Endometrial microvascular endothelial cells (primary cell): ENCODE measurements around the gene GMDS. TPM values are rescaled to one million over a fixed set of nuclear protein-coding genes. Genes with fewer than 3 reads are reported as not detected.

ENCODE experiments used
- in situ Hi-C: cut with HindIII; loops from 2 replicates; pipeline ENCODE4 v1.10.0; 2017; ENCODE audit warnings: low sequenced_read_pairs, low pct_unique_long_range_greater_than_20kb; ENCODE audit errors: inconsistent ontology term
- total RNA-seq: library from RNA; depleted of rRNA; stranded (reverse); fragments of >200 nt; gene quantifications from one replicate; pipeline ENCODE4 v1.2.3, GENCODE V29; 2015; ENCODE audit errors: inconsistent ontology term

Gene GMDS
- total RNA-seq, 1 donor from 2014 or later = 7.4 TPM

- in situ Hi-C loops = no loop called here
These were observed 923 bp downstream of the GMDS start for GRCh38 chr6:2244261-2245102.

- in situ Hi-C loops = no loop called here
These were observed 3.1 kb downstream of the GMDS start for GRCh38 chr6:2242311-2242710.

GRCh38 chr6:2240961-2241360, 4.4 kb downstream of the GMDS start:
- in situ Hi-C loops = no loop called here

DNA sequence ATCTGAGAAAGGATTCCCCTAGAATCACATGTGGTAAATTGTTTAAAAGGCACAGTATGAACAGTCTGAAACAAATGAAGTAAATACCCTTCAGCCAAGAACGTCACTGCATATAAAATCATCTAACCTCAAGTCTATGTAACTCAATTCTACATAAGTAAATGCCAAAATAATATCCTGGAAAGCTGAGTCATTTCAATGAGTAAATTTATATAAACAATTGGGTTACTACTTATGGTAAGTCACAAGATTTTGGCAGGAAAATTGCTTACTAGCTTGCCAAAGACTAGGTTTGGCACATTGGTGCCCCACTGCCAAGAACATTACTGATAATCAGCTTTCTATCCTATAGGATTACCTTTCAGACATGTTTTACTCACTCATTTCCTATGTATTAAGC, 8.4 kb downstream of the GMDS start:
- in situ Hi-C loops = no loop called here

- in situ Hi-C loops = no loop called here
These were observed 9.5 kb downstream of the GMDS start for GRCh38 chr6:2235777-2236495.

DNA sequence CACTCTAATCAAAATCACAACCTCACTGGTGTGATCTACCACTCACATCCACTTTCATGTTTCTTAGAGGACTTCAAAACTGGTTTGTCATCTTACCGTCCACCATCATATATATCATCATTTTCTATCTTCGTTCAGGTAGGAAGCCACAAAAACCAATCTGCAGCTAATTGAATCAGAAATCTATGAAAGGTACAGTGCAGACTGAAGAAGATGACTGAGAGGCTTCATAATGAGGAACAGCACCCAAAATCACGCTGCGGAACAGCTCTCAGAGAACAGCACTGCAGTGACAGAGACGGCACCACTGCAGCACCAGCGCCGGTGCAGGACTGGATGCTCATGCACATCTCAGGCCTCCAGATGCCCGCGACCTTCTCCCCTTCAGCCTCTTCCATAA, 13.0 kb downstream of the GMDS start:
- in situ Hi-C loops = no loop called here

DNA sequence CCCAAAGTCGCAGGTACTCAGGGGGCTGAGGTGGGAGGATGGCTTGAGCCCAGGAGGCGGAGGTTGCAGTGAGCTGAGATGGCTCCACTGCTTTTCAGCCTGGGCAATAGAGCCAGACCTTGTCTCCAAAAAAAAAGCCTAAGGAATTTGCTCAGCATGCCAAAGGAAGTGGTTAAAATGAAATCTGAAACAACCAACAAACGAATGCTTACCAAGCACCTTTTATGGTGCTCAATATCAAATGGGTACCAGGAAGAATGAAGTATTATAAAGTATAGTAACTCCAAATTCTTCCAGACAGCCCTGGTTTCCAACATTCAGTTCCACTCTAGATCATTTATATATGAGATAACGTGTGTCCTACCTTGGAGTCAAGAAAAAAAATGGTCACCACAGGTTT, 14.0 kb downstream of the GMDS start:
- in situ Hi-C loops = no loop called here

DNA sequence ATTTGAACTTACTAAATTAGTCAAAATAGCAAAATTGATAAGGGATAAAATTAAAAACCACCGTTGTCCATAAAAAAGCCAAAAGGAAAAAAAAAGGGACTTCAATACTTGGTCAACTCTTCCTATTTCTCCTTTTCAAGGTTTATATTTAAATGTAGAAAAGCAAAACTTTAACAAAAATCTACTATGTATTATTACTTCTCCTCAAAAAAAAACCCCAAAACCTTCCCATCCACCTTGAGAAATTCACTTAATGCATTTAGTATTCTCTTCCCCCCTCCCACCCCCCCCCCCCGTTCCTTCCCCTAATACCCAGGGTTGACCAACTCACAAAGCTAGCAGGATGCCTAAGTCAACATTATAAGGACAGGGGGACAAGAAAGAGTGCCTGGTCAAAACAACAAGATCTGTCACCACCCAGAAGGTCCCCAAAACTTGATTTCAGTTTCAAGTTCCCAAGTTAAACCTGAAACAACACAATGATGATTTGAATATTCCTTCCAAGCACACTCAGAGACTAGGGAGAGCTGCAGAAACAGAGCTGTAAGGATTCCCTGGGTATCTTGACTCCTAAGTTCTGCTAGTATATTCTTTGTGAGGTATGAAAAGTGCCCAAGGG, 14.6 kb downstream of the GMDS start:
- in situ Hi-C loops = no loop called here

DNA sequence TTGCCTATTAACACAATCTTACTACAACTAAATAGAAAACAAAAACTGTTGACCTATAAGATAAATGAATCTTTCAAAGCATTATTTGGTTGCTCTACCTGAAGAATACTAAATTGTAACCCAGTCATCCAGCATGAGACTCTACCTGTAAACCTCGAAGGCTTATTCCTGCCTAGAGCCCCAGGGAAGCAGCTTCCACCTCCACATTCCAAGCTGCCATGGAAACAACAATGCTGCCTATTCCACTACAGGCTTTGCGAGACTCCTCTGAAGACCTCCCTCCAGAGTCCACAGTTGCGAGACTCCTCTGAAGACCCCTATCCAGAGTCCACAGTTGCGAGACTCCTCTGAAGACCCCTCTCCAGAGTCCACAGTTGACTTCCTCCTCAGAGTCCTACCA, 15.7 kb downstream of the GMDS start:
- in situ Hi-C loops = no loop called here

- in situ Hi-C loops = no loop called here
These were observed 16.4 kb downstream of the GMDS start for GRCh38 chr6:2229039-2229438.

- in situ Hi-C loops = no loop called here
These were observed 17.0 kb downstream of the GMDS start for GRCh38 chr6:2228392-2228791.

- in situ Hi-C loops = no loop called here
These were observed 18.6 kb downstream of the GMDS start for GRCh38 chr6:2226775-2227174.

GRCh38 chr6:2225422-2226392, 19.7 kb downstream of the GMDS start:
- in situ Hi-C loops = no loop called here

- in situ Hi-C loops = no loop called here
These were observed 20.5 kb downstream of the GMDS start for GRCh38 chr6:2224847-2225382.

DNA sequence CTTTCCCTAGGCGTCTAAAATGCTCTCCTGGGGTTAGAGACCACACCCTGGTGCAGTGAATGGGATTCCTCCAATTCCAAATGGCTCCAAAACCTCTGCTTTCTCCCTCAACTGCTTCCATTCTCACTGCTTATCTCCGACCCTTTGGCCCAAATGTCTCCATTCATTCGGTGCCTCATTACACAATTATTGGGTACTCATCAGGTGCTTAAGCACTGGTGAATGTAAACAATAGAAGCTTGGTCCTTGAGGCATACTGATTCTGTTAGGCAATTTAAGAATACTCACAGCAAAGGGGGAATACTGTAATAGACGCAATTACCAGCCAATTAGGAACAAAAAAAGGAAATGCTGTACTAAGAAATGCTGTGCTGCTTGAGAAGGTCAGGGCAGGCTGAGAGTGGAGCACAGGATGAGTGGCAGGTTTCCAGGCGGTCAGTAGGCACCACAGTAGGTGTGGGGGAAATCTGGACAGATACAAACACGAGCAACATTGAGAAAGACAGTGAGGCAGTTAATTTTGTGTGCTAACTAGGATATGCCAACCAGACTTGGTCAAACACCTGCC, 23.0 kb downstream of the GMDS start:
- in situ Hi-C loops = no loop called here

DNA sequence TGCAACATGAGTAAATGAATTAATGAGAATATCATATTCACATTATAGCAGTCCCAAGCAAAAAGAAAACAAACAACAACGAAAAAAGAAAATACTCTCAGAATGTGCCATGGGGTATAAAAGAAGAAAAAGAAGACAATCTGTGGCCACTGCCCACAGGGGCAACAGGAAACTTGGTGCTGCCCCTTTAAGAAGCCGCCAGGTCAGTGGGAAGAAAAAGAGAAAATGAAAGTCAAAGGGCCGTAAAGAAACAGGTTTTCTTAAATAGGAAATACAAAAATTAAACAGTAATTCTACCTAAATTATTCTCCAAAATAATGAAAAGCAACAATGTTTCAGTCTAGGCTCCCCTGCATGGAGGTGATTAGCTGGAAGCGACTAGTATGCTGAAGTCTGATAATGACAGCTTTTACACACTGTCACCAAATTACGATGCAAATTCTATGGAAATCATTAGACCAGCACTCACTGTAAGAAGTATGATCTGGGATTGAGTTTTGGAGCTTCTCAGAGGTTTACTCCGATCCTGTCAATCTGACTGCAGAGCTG, 23.6 kb downstream of the GMDS start:
- in situ Hi-C loops = no loop called here

DNA sequence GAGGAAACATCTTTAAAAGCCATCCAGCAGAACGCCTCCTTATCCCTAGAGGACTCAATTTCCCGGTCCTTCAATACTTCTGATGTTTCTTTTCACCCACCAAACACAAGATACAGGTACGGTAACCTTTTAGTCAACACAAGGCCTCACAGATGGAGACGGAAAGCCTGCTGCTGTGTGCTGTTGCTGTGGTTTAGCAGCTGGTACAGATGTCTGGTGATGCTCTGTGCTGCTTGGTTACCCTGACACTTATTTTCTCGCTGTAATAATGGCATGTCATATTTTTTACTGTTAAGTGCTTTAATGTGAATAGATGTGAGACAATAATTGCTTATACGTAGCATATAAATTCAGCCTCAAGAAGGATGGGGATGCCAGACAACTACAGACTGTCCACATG, 25.3 kb downstream of the GMDS start:
- in situ Hi-C loops = no loop called here

DNA sequence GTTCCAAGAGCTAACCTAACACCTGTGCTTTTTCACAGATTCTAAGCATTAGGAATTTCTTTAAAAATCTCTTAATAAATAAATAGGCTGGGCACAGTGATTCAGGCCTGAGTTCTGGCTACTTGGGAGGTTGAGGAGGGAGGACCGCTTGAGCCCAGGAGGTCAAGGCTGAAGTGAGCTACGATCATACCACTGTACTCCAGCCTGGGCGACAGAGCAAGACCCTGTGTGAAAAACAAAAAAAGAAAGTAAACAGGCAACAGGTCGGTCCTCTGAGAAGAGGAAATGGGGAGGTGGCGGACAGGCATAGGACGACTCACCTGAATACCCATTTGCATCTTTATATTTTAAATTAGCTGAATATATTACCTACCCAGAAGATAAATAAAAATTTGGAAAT, 26.5 kb downstream of the GMDS start:
- in situ Hi-C loops = no loop called here
